ENCODE measurements around the gene MGAT3.

MGAT3 gene

GRCh38 chr22:39416319-39416718 is 40.5 kb upstream of the MGAT3 start:
- H3K4me3 ChIP-seq (ENCODE audit: low read depth, low read length) = no peak overlapping the region
- no peaks in the 10 kb centered on the region for H3K9me3 ChIP-seq (ENCODE audit: control insufficient read depth, insufficient read depth, low read depth, low read length)
- POLR2A ChIA-PET = interaction anchor here (0.5 to 1.5 kb wide), 2 partner anchors 96 to 526 kb away, joined by 3 read pairs; partner anchors contain the start of gene RPL3
- H3K27ac ChIP-seq (ENCODE audit: extremely low read depth, low read depth, low read length) = no peak overlapping the region
- TF ChIP-seq TRIM28 (IDR thresholded peaks at IDR 0.05; ENCODE audit: borderline replicate concordance, low read length) (no peak), ZNF391 (tag by site-specific recombination; IDR thresholded peaks at IDR 0.05; ENCODE audit: borderline replicate concordance, low read depth) (no peak), ZIC2 (tag by site-specific recombination; IDR thresholded peaks at IDR 0.05) (peak; percentile 78), ZNF335 (tag by site-specific recombination; conservative IDR thresholded peaks at IDR 0.05) (no peak)
- H3K36me3 ChIP-seq (ENCODE audit: control insufficient read depth in 2 of 2, insufficient read depth in 1 of 2, low read length in 2 of 2) = peaks cover 13 to 64% of the 10 kb centered on the region in 2 experiments; a peak in 2 of 3 replicates
- CTCF ChIA-PET = interaction anchor here (0.6 to 1.5 kb wide), 3 partner anchors 80 to 100 kb away, joined by 3 to 7 read pairs (median 4); no protein-coding TSS in a partner anchor
- H3K4me1 ChIP-seq (ENCODE audit: control insufficient read depth, insufficient read depth, low read length) = no peaks in the 10 kb centered on the region

DNA sequence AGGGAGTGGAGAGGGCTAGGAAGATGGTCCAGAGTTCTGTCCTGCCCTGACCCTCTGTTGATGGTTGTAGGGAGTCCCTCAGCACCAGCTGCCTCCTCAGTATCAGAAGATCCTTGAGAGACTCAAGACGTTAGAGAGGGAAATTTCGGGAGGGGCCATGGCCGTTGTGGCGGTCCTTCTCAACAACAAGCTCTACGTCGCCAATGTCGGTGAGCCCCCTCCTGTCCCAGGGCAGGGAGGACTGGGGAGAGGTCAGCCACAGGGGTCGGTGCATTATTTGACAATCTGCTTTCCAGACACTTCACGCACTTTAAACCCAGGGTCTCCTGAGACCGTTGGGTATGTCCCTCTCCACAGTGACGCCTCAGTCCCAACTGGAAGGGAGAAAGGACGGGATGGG is 39.2 kb upstream of the MGAT3 start:
- H3K4me1 ChIP-seq (ENCODE audit: control insufficient read depth, insufficient read depth, low read length) = no peaks in the 10 kb centered on the region
- H3K36me3 ChIP-seq (ENCODE audit: control insufficient read depth in 2 of 2, insufficient read depth in 1 of 2, low read length in 2 of 2) = peaks cover 17 to 75% of the 10 kb centered on the region in 2 experiments; a peak in 2 of 3 replicates
- TF ChIP-seq ZEB2 (tag by site-specific recombination; IDR thresholded peaks at IDR 0.05) (no peak), ZBTB20 (tag by site-specific recombination; IDR thresholded peaks at IDR 0.05) (no peak), ZNF423 (tag by site-specific recombination; IDR thresholded peaks at IDR 0.05) (no peak), ZNF837 (tag by site-specific recombination; IDR thresholded peaks at IDR 0.05) (no peak), ZNF155 (tag by site-specific recombination; IDR thresholded peaks at IDR 0.05) (no peak), ZNF501 (tag by site-specific recombination; IDR thresholded peaks at IDR 0.05) (no peak), ZNF202 (tag by site-specific recombination; IDR thresholded peaks at IDR 0.05; ENCODE audit: borderline replicate concordance) (no peak), SCRT2 (tag by site-specific recombination; IDR thresholded peaks at IDR 0.05) (no peak), MYNN (tag by site-specific recombination; IDR thresholded peaks at IDR 0.05; ENCODE audit: borderline replicate concordance) (no peak), ZNF549 (tag by site-specific recombination; IDR thresholded peaks at IDR 0.05) (no peak), PRDM4 (tag by site-specific recombination; IDR thresholded peaks at IDR 0.05) (no peak), ZNF274 (IDR thresholded peaks at IDR 0.05; ENCODE audit: low read length) (no peak), ZNF274 (tag by site-specific recombination; IDR thresholded peaks at IDR 0.05; ENCODE audit: borderline replicate concordance) (no peak)
- TF ChIP-seq, protein P1, sequence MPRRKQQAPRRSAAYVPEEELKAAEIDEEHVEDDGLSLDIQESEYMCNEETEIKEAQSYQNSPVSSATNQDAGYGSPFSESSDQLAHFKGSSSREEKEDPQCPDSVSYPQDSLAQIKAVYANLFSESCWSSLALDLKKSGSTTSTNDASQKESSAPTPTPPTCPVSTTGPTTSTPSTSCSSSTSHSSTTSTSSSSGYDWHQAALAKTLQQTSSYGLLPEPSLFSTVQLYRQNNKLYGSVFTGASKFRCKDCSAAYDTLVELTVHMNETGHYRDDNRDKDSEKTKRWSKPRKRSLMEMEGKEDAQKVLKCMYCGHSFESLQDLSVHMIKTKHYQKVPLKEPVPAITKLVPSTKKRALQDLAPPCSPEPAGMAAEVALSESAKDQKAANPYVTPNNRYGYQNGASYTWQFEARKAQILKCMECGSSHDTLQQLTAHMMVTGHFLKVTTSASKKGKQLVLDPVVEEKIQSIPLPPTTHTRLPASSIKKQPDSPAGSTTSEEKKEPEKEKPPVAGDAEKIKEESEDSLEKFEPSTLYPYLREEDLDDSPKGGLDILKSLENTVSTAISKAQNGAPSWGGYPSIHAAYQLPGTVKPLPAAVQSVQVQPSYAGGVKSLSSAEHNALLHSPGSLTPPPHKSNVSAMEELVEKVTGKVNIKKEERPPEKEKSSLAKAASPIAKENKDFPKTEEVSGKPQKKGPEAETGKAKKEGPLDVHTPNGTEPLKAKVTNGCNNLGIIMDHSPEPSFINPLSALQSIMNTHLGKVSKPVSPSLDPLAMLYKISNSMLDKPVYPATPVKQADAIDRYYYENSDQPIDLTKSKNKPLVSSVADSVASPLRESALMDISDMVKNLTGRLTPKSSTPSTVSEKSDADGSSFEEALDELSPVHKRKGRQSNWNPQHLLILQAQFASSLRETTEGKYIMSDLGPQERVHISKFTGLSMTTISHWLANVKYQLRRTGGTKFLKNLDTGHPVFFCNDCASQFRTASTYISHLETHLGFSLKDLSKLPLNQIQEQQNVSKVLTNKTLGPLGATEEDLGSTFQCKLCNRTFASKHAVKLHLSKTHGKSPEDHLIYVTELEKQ (tag by site-specific recombination; IDR thresholded peaks at IDR 0.05; ENCODE audit: borderline replicate concordance) = no peak
- ChIA-PET CTCF (interaction anchor here (1.4 to 1.5 kb wide), 2 partner anchors 78 to 99 kb away, joined by 3 to 7 read pairs; no protein-coding TSS in a partner anchor), POLR2A (interaction anchor here (1.5 kb wide), 1 partner anchor 98 kb away, joined by 3 read pairs; the partner anchor contains the start of gene RPL3)
- H3K9me3 ChIP-seq (ENCODE audit: control insufficient read depth, insufficient read depth, low read depth, low read length) = no peaks in the 10 kb centered on the region
- no peak overlapping the region for H3K27ac ChIP-seq (ENCODE audit: extremely low read depth, low read depth, low read length)
- no peak overlapping the region for H3K4me3 ChIP-seq (ENCODE audit: low read depth, low read length)
